ENCODE measurements around the gene RHBDD1. TPM values are rescaled to one million over a fixed set of nuclear protein-coding genes. Genes with fewer than 3 reads are reported as not detected.

Gene RHBDD1
- polyA plus RNA-seq, 1 of the 3 experiments (the other 2 are of a cell fraction) = 10.3 TPM

DNA sequence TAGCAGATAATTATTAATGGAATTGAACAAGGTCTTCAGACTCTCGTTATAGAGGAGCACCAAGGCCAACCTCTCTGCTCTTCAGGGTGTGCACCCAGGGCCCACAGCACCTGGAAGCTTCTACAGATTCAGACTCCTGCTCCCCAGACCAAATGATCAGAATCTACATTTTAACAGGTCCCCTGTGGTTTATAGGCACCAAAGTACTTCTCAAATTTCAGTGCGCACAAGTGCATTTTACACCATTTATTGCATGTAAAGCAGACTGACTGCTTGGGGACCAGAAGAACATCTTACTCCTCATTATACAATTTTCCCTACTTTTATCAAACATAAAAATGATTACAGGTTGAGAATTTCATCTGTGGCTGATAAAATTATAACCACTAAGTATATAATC is 164.3 kb downstream of the RHBDD1 start:
- no peaks in the 10 kb centered on the region for H3K9me3 ChIP-seq
- no peaks in the 10 kb centered on the region for H4K20me1 ChIP-seq (ENCODE audit: insufficient read depth)
- TF ChIP-seq, protein P1, sequence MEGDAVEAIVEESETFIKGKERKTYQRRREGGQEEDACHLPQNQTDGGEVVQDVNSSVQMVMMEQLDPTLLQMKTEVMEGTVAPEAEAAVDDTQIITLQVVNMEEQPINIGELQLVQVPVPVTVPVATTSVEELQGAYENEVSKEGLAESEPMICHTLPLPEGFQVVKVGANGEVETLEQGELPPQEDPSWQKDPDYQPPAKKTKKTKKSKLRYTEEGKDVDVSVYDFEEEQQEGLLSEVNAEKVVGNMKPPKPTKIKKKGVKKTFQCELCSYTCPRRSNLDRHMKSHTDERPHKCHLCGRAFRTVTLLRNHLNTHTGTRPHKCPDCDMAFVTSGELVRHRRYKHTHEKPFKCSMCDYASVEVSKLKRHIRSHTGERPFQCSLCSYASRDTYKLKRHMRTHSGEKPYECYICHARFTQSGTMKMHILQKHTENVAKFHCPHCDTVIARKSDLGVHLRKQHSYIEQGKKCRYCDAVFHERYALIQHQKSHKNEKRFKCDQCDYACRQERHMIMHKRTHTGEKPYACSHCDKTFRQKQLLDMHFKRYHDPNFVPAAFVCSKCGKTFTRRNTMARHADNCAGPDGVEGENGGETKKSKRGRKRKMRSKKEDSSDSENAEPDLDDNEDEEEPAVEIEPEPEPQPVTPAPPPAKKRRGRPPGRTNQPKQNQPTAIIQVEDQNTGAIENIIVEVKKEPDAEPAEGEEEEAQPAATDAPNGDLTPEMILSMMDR (IDR thresholded peaks at IDR 0.05) = no peak
- CTCF ChIA-PET = interaction anchor here (0.6 to 1.5 kb wide), 2 partner anchors 18 to 198 kb away, joined by 3 to 4 read pairs; no protein-coding TSS in a partner anchor
- H3K4me1 ChIP-seq (ENCODE audit: control insufficient read depth in 1 of 2, insufficient read depth in 2 of 2, low read depth in 1 of 2, low read length in 1 of 2) = peaks cover 0 to 2% of the 10 kb centered on the region in 2 experiments; a peak in 1 of 4 replicates
- no peak for DNase-seq
- H3K79me2 ChIP-seq (ENCODE audit: insufficient read depth) = no peaks in the 10 kb centered on the region
- 93% methylated on average over 2 of the region's 2 CpGs for WGBS (ENCODE audit: low lambda C conversion rate)
- POLR2A ChIA-PET = no interaction called here
- H2AFZ ChIP-seq (ENCODE audit: low read depth) = no peak overlapping the region
- H3F3A ChIP-seq (replicated peaks; ENCODE audit: insufficient read depth) = no peaks in the 10 kb centered on the region
- H3K9me2 ChIP-seq = no peaks in the 10 kb centered on the region
- H3K4me2 ChIP-seq = no peak overlapping the region
- H3K27me3 ChIP-seq (ENCODE audit: insufficient read depth) = no peaks in the 10 kb centered on the region
- no peak overlapping the region for H3K4me3 ChIP-seq (ENCODE audit: low read depth in 2 of 2, low read length in 1 of 2)
- no peak overlapping the region for H3K9ac ChIP-seq
- no peak overlapping the region for H3K27ac ChIP-seq (ENCODE audit: low read depth in 2 of 2, low read length in 1 of 2)
- H3K36me3 ChIP-seq (replicated peaks in 1 of 2; ENCODE audit: control insufficient read depth in 1 of 2, insufficient read depth in 2 of 2, low read length in 1 of 2) = peaks cover 0 to 2% of the 10 kb centered on the region in 2 experiments

- H2AFZ ChIP-seq (ENCODE audit: low read depth) = no peak overlapping the region
- H3K79me2 ChIP-seq (ENCODE audit: insufficient read depth) = no peaks in the 10 kb centered on the region
- no peaks in the 10 kb centered on the region for H3K9me3 ChIP-seq
- no peaks in the 10 kb centered on the region for H3K9me2 ChIP-seq
- H3K27ac ChIP-seq (ENCODE audit: low read depth in 2 of 2, low read length in 1 of 2) = no peak overlapping the region
- H3K36me3 ChIP-seq (replicated peaks in 1 of 2; ENCODE audit: control insufficient read depth in 1 of 2, insufficient read depth in 2 of 2, low read length in 1 of 2) = no peaks in the 10 kb centered on the region
- H3K4me3 ChIP-seq (ENCODE audit: low read depth in 2 of 2, low read length in 1 of 2) = no peak overlapping the region
- no peaks in the 10 kb centered on the region for H3F3A ChIP-seq (replicated peaks; ENCODE audit: insufficient read depth)
- POLR2A ChIA-PET = no interaction called here
- H3K4me2 ChIP-seq = no peak overlapping the region
- CTCF ChIA-PET = interaction anchor here (0.8 to 2.0 kb wide), 3 partner anchors 19 to 103 kb away, joined by 3 to 6 read pairs (median 4); no protein-coding TSS in a partner anchor
- DNase-seq = no peak
- H3K27me3 ChIP-seq (ENCODE audit: insufficient read depth) = no peaks in the 10 kb centered on the region
- H4K20me1 ChIP-seq (ENCODE audit: insufficient read depth) = no peaks in the 10 kb centered on the region
- WGBS (ENCODE audit: low lambda C conversion rate) = 77% methylated on average over 6 of the region's 6 CpGs
- H3K4me1 ChIP-seq (ENCODE audit: control insufficient read depth in 1 of 2, insufficient read depth in 2 of 2, low read depth in 1 of 2, low read length in 1 of 2) = no peaks in the 10 kb centered on the region
- no peak overlapping the region for H3K9ac ChIP-seq
- no peak for TF ChIP-seq EP300 (IDR thresholded peaks at IDR 0.05; ENCODE audit: borderline replicate concordance in 1 of 2, low read depth in 1 of 2, low read length in 1 of 2)
- no peak for TF ChIP-seq ZBTB33 (IDR thresholded peaks at IDR 0.05; ENCODE audit: borderline replicate concordance, low read depth)
- no peak for TF ChIP-seq ELF1 (IDR thresholded peaks at IDR 0.05)
- TF ChIP-seq EZH2phosphoT487 (IDR thresholded peaks at IDR 0.05; ENCODE audit: borderline replicate concordance, low read depth) = no peak
- TF ChIP-seq IRF3 (IDR thresholded peaks at IDR 0.05; ENCODE audit: low read depth, low read length) = no peak
- no peak for TF ChIP-seq TAF1 (IDR thresholded peaks at IDR 0.05; ENCODE audit: borderline replicate concordance, low read depth, low read length)
- TF ChIP-seq NFIC (IDR thresholded peaks at IDR 0.05; ENCODE audit: borderline replicate concordance) = no peak
- no peak for TF ChIP-seq SMC3 (IDR thresholded peaks at IDR 0.05; ENCODE audit: low read depth, low read length)
- TF ChIP-seq, protein P2, sequence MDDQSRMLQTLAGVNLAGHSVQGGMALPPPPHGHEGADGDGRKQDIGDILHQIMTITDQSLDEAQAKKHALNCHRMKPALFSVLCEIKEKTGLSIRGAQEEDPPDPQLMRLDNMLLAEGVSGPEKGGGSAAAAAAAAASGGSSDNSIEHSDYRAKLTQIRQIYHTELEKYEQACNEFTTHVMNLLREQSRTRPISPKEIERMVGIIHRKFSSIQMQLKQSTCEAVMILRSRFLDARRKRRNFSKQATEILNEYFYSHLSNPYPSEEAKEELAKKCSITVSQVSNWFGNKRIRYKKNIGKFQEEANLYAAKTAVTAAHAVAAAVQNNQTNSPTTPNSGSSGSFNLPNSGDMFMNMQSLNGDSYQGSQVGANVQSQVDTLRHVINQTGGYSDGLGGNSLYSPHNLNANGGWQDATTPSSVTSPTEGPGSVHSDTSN (IDR thresholded peaks at IDR 0.05) = no peak
- TF ChIP-seq RCOR1 (IDR thresholded peaks at IDR 0.05; ENCODE audit: low read length) = no peak
- no peak for TF ChIP-seq POLR2AphosphoS5 (IDR thresholded peaks at IDR 0.05; ENCODE audit: low read depth, low read length)
- no peak for TF ChIP-seq TEAD4 (IDR thresholded peaks at IDR 0.05; ENCODE audit: borderline replicate concordance, insufficient read depth)
- TF ChIP-seq GATA2 (CRISPR knock-in tag; IDR thresholded peaks at IDR 0.05) = no peak
- no peak for TF ChIP-seq YY1 (IDR thresholded peaks at IDR 0.05; ENCODE audit: low read depth)
- no peak for TF ChIP-seq USF1 (IDR thresholded peaks at IDR 0.05; ENCODE audit: borderline replicate concordance, low read depth)
- TF ChIP-seq REST (IDR thresholded peaks at IDR 0.05; ENCODE audit: low read depth, low read length) = no peak
Measured at GRCh38 chr2:227004482-227004881, 168.6 kb downstream of the RHBDD1 start.

Measured in SK-N-SH (cell line).